HG02571 (cell line): Measurements from ENCODE around the gene LMCD1.

Experiments
- ATAC-seq: cut with Tn5 transposase; IDR thresholded peaks from one replicate; pipeline ENCODE4 v1.9.1; 2021; ENCODE audit warnings: mild to moderate bottlenecking, moderate library complexity; ENCODE audit not compliant: unreplicated experiment

LMCD1 gene

DNA sequence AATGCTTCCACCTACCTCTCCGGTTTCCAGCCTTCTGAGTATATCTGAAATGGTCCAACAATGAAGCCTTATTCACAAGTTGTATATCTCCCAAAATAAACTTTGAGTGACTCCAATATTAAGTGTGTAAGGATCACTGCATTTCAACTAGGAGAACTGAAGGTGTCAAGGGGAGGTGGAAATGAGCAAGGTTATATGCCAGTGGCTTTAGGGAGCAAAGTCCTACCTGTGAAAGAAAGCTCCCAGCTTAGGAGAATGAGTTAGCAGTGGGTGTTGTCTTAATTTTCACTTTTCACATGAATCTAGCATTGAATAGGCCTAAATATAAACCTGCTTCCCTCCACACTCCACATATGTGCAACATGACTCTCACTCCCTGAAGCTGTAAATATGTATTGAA is 29.0 kb downstream of the LMCD1 start:
- no peak for ATAC-seq

- ATAC-seq = no peak
Observed at GRCh38 chr3:8532251-8532871, 30.7 kb downstream of the LMCD1 start.

- ATAC-seq = no peak
Observed at GRCh38 chr3:8536096-8537056, 34.8 kb downstream of the LMCD1 start.

DNA sequence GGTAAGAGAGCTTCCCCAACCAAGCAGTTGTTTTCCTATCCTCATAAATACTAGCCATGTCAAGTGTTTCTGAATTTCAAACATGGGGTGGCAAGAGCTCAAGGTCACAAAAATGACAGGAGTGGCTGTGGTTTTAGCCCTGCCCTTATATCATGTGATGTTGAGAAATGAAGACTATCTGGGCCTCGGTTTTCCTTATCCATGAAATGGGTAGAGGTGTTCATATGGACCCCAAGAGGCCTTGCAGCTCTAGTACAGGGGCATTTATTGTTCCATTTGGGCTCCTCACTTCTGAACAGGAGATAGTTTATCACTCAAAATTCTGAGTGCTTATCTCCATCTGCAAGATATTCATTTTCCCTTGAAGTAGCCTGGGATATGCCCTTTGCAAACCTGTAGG is 35.8 kb downstream of the LMCD1 start:
- no peak for ATAC-seq

- ATAC-seq = no peak
Observed at GRCh38 chr3:8538223-8538622, 36.6 kb downstream of the LMCD1 start.

GRCh38 chr3:8538913-8539312 is 37.3 kb downstream of the LMCD1 start:
- no peak for ATAC-seq

DNA sequence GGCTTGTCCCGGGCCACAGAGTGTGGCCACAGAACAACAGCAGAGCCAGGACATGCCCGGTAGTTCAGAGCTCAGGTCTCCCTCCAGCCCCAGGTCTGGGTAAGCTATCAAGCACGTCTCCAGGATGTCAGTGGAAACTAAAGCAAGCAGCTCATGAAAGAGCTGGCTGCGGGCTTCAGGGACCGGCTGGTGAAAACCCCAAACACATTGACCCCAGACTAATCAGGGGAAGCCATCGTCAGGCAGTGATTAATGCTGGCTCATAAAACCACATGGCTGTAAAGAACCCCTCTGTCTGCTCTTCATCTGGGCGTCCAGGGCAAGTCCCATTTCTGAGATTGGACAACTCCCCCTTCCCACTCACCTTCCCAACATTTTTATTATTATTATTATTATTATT is 37.8 kb downstream of the LMCD1 start:
- ATAC-seq = no peak

GRCh38 chr3:8540456-8540855 is 38.8 kb downstream of the LMCD1 start:
- ATAC-seq = no peak

DNA sequence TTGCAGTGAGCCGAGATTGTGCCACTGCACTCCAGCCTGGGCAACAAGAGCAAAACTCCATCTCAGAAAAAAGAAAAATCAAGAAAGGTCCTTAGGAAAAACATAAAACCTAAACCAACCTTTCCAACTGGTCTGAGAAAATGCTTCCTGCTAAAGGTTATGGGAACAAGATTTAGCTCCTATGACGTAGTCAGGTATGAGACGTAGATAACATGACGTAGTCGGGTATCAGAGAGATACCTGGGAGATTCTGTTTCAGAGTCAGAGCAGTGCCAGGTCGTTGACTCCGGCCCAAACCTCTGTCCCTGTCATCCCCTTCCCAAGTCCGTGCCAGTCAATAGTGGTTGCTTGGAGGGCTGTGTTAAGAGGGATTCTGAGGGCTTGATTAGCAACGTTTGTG is 39.9 kb downstream of the LMCD1 start:
- no peak for ATAC-seq

DNA sequence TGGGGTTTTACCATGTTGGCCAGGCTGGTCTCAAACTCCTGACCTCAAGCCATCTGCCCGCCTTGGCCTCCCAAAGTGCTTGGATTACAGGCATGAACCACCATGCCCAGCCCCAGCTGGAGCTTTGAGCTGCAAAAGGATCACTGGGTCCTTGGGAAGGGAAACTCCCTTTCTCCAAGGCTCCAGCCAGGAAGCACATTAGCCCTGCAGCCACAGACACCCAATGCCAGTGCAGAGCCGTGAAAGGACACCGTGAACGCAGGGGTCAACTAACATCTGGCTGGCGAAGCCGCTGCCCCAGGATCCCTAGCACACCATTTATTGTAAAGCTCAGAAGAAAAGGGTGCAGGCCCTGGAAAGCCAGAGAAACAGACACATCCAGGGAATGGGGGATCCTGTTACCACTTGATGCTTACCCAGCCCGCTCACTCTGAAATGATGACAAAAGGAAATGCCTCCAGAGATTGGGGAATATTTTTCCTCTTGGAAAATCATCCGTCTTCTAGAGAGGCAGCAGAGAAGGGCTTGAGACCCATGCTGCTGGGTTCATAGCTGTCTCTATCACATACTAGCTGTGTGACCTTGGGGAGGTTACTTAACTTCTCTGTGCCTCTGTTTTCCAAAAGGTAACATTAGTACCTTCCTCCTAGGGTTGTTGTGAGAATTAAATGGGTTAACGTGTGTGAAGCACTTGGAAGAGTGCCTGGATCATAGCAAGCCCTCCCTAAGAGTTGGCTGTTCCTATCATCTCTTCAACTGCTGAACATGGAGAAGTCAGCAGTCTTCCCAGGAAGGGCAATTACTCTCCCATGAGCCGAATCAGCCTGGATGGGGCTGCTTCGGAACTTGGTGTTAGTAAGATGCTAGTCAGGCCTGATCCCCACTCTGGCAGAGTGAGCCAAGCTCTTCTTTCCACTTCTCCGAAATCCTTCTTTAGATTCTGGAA is 40.8 kb downstream of the LMCD1 start:
- ATAC-seq = no peak

- ATAC-seq = no peak
Observed at GRCh38 chr3:8546609-8547008, 45.0 kb downstream of the LMCD1 start.

- no peak for ATAC-seq
Observed at GRCh38 chr3:8548502-8549275, 47.1 kb downstream of the LMCD1 start.

GRCh38 chr3:8549354-8549753 is 47.7 kb downstream of the LMCD1 start:
- no peak for ATAC-seq

- ATAC-seq = no peak
Observed at GRCh38 chr3:8550611-8551010, 49.0 kb downstream of the LMCD1 start.

GRCh38 chr3:8552223-8552762 is 50.7 kb downstream of the LMCD1 start:
- ATAC-seq = no peak

- ATAC-seq = no peak
Observed at GRCh38 chr3:8553405-8553804, 51.8 kb downstream of the LMCD1 start.

DNA sequence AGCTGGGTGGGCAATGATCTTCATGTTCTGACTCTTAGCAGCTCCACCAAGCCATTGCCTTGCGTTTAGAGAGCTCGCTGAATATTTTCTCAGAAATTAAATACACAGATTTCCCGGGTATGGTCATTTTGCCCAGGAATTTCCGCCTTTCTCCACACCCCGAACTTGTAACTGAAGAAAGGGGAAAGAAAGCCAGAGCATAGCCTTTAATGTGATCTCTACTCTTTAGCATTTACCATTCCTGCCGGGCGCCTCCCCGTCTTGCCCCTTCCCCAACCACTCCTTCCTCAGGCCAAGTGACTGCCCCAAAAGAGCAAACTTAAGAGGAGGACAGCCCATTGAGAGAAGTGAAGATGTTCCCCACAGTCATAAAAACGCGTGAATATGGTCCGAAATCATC is 53.1 kb downstream of the LMCD1 start:
- no peak for ATAC-seq

DNA sequence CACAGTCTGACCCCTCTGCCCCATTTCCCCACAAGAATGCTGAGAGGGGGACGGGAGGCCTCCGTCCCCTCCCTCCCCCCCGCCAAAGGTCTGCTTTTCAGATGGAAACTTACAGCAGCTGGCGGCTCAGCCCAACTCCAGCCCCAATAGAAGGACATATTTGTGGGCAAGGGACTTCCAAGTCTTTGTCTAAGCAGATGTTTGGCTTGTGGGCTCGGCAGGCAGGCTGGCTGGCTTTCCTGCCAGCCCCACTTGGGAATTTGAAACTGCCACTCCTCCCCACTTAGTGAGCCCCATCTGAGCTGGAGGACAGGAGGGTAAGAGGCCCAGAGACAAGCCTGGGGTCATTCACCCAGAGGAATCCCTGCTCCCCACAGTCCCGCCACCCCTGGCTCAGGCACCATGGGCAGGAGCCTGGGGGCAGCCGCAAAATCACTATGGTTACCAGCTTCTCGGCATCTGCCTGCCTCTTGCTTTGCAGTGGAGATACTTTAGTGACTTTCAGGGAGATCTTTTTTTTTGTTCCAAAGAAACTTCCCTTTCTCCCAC is 53.6 kb downstream of the LMCD1 start:
- ATAC-seq = no peak

DNA sequence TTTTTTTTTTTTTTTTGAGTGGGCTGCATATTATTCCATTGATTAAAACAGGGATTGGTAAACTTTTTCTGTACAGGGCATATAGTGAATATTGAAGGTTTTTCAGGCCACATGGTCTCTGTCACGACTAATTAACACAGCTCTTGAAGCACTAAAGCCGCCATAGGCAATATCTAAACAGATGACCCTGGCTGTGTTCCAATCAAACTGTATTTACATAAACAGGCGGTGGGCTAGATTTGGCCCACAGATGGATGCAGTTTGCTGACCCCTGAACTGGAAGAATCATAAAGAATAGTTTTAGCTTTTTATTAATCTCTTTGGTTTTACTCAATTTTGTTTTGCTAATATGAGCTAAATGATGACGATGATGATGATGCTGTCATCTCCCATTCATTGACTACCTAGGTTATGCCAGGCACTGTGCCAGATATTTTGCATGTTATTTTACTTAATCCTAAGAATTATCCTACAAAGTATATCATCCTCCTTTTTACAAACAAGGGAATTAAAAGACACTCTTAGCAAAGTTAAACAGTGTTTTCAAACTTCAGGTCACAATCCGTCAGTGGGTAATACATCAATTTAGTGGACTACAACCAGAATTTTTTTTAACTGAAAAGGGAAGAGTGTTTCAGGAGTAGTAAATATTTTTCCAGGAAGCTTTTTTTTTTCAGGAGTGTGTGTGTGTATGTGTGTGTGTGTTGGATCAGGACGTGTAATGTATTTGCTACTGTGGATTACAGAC is 54.3 kb downstream of the LMCD1 start:
- ATAC-seq = no peak
